Natural killer cell treated with Interleukin-12 subunit alpha and Interleukin-12 subunit beta and Interleukin-15 and Interleukin-18, amount 100 ng/mL, for 72 hours (primary cell): ENCODE results near the gene PDGFC. TPM values are rescaled to one million over a fixed set of nuclear protein-coding genes. Genes with fewer than 3 reads are reported as not detected.

ENCODE experiments used
- ATAC-seq, 2 donors: fragments of 150-1000 bp; cut with Tn5 transposase in 1 of 2; sonication (Bioruptor Pico), chemical (Tn5 transposase) in 1 of 2; 2 replicates each; pipeline ENCODE4 v1.10.0; 2021
- DNase-seq: peaks from one replicate; pipeline ENCODE4 v3.0.0; 2022; ENCODE audit warnings: low spot score
- H3K27ac Mint-ChIP-seq, 2 donors: 1 replicate in 1 of 2; 2 replicates in 1 of 2; pipeline ENCODE4 v1.8.0; 2022; ENCODE audit warnings: mixed read lengths in 2 of 2, mild to moderate bottlenecking in 1 of 2, moderate library complexity in 1 of 2
- H3K27me3 Mint-ChIP-seq, 2 donors: 1 replicate in 1 of 2; 2 replicates in 1 of 2; pipeline ENCODE4 v1.8.0; 2022; ENCODE audit warnings: mixed read lengths in 2 of 2
- H3K36me3 Mint-ChIP-seq: one replicate; pipeline ENCODE4 v1.8.0; 2022; ENCODE audit warnings: mixed read lengths
- H3K4me1 Mint-ChIP-seq, 2 donors: 1 replicate in 1 of 2; 2 replicates in 1 of 2; pipeline ENCODE4 v1.8.0; 2022; ENCODE audit warnings: low read depth in 2 of 2, mixed read lengths in 2 of 2, mild to moderate bottlenecking in 1 of 2
- H3K4me3 Mint-ChIP-seq: one replicate; pipeline ENCODE4 v1.8.0; 2022; ENCODE audit warnings: mixed read lengths
- H3K9me3 Mint-ChIP-seq: 2 replicates; pipeline ENCODE4 v1.8.0; 2022; ENCODE audit warnings: mixed read lengths
- total RNA-seq, 2 donors: library from RNA; stranded (reverse); gene quantifications; one replicate each; pipeline ENCODE4 v1.2.3, GENCODE V29; 2022

PDGFC gene
- total RNA-seq, 2 donors from 2014 or later: not detected

GRCh38 chr4:156718226-156718625, 253.4 kb downstream of the PDGFC start:
- peaks cover 9% of the 10 kb centered on the region for H3K9me3 Mint-ChIP-seq
- no peak overlapping the region for H3K27ac Mint-ChIP-seq
- ATAC-seq: no peak
- DNase-seq: no peak
- no peak overlapping the region for H3K4me3 Mint-ChIP-seq
- H3K4me1 Mint-ChIP-seq: no peaks in the 10 kb centered on the region
- H3K36me3 Mint-ChIP-seq: no peaks in the 10 kb centered on the region
- H3K27me3 Mint-ChIP-seq: no peaks in the 10 kb centered on the region

- DNase-seq (no peak), ATAC-seq (no peak)
- H3K36me3 Mint-ChIP-seq: no peaks in the 10 kb centered on the region
- H3K27me3 Mint-ChIP-seq: no peaks in the 10 kb centered on the region
- H3K27ac Mint-ChIP-seq: no peak overlapping the region
- H3K4me3 Mint-ChIP-seq: no peak overlapping the region
- no peaks in the 10 kb centered on the region for H3K4me1 Mint-ChIP-seq
- H3K9me3 Mint-ChIP-seq: peaks cover 15% of the 10 kb centered on the region
Observed at GRCh38 chr4:156711193-156711590, 260.4 kb downstream of the PDGFC start.

Other genes with a start within 250 kb of the PDGFC start
- not detected for gene GLRB, start 104.4 kb upstream of the PDGFC start, total RNA-seq
- gene GRIA2, start 248.9 kb upstream of the PDGFC start, total RNA-seq: not detected